ENCODE data around the gene PAFAH1B2. TPM values are rescaled to one million over a fixed set of nuclear protein-coding genes. Genes with fewer than 3 reads are reported as not detected.
A peak's percentile ranks its signal among the peaks of the same experiment; 100 is the strongest.

Gene PAFAH1B2
- total RNA-seq, 3 donors from 2014 or later (not counting 1 experiment from before 2014, with no cell fraction given) = 46.1 to 71.0 (median 58.8) TPM

DNA sequence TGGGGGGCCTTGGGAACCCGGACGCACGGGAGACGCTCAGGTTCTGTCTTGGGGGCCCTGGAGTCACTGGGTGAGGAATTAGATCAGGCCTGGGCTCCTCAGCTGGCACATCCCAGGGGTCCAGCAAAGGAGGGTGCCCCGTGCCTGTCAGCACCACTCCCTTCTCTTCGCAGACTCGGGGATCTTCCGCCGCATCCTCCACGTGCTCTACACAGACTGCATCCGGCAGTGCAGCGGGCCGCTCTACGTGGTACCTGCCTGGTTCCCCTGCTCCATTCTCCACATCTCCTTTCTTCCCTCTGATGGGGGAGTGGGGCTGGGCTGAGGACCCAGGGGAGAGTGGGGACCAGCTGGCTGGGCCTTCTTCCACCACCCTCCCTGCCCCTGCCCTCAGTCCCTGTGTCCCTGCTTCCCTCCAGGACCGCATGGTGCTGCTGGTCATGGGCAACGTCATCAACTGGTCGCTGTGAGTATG lies 48.4 kb downstream of the PAFAH1B2 start:
- no peaks in the 10 kb centered on the region for H3K9me3 Mint-ChIP-seq

GRCh38 chr11:117193130-117194020 lies 49.3 kb downstream of the PAFAH1B2 start:
- ATAC-seq = no peak

More for the DNA sequence above, 48.4 kb downstream of the PAFAH1B2 start:
- H3K27ac Mint-ChIP-seq = no peak overlapping the region
- no peak for DNase-seq
- TF ChIP-seq, protein P1, sequence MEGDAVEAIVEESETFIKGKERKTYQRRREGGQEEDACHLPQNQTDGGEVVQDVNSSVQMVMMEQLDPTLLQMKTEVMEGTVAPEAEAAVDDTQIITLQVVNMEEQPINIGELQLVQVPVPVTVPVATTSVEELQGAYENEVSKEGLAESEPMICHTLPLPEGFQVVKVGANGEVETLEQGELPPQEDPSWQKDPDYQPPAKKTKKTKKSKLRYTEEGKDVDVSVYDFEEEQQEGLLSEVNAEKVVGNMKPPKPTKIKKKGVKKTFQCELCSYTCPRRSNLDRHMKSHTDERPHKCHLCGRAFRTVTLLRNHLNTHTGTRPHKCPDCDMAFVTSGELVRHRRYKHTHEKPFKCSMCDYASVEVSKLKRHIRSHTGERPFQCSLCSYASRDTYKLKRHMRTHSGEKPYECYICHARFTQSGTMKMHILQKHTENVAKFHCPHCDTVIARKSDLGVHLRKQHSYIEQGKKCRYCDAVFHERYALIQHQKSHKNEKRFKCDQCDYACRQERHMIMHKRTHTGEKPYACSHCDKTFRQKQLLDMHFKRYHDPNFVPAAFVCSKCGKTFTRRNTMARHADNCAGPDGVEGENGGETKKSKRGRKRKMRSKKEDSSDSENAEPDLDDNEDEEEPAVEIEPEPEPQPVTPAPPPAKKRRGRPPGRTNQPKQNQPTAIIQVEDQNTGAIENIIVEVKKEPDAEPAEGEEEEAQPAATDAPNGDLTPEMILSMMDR (IDR thresholded peaks at IDR 0.05) = no peak
- H3K27me3 Mint-ChIP-seq (ENCODE audit: low read depth in 2 of 2) = no peaks in the 10 kb centered on the region
- H3K4me3 Mint-ChIP-seq = no peak overlapping the region
- Histone ChIP-seq H3K4me3 (ENCODE audit: low read length) (no peak overlapping the region), H3K27me3 (ENCODE audit: control insufficient read depth, insufficient read depth, low read length) (no peaks in the 10 kb centered on the region), H3K9me3 (ENCODE audit: control insufficient read depth, insufficient read depth, low read length) (no peaks in the 10 kb centered on the region), H3K4me1 (ENCODE audit: control insufficient read depth, insufficient read depth, low read length) (peaks cover 31% of the 10 kb centered on the region), H3K36me3 (ENCODE audit: control insufficient read depth, insufficient read depth, low read length) (peaks cover 31% of the 10 kb centered on the region), H3K27ac (ENCODE audit: low read length) (no peak overlapping the region)
- H3K36me3 Mint-ChIP-seq = no peaks in the 10 kb centered on the region
- H3K4me1 Mint-ChIP-seq = peaks cover 0 to 10% of the 10 kb centered on the region in 2 donors
- ATAC-seq = no peak
- 95% methylated on average over 13 of the region's 17 CpGs for WGBS (ENCODE audit: insufficient coverage)
- intact Hi-C loops (cut with micrococcal nuclease) = no loop called here

DNA sequence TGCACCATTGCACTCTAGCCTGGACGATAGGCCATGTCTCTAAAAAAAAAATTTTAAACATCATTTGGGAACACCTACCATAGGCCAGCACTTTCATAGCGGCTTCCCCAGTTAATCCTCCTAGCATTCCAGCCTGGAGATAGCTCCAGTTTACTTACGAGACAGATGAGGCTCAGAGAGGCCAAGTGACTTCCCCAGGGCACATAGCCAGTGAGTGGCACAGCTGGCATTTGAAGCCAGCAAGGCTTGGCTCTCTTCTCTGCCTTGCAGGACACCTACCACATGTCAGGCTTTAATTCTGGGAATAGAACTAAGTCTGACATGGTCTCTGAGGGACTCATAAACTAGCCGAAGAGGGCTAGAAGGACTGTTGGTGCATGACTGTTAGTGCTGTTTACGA lies 50.2 kb downstream of the PAFAH1B2 start:
- DNase-seq (no peak), ATAC-seq (no peak)
- H3K27me3 ChIP-seq (ENCODE audit: control insufficient read depth, insufficient read depth, low read length) = no peaks in the 10 kb centered on the region
- H3K27me3 Mint-ChIP-seq (ENCODE audit: low read depth in 2 of 2) = no peaks in the 10 kb centered on the region
- no peaks in the 10 kb centered on the region for H3K9me3 ChIP-seq (ENCODE audit: control insufficient read depth, insufficient read depth, low read length)
- no peaks in the 10 kb centered on the region for H3K9me3 Mint-ChIP-seq
- H3K4me1 Mint-ChIP-seq = peaks cover 0 to 10% of the 10 kb centered on the region in 2 donors
- peaks cover 13% of the 10 kb centered on the region for H3K4me1 ChIP-seq (ENCODE audit: control insufficient read depth, insufficient read depth, low read length)
- WGBS (ENCODE audit: insufficient coverage) = 98% methylated on average over 5 of the region's 5 CpGs
- H3K4me3 Mint-ChIP-seq = no peak overlapping the region
- intact Hi-C loops (cut with micrococcal nuclease) = no loop called here
- H3K27ac ChIP-seq (ENCODE audit: low read length) = no peak overlapping the region
- peak overlapping the region in 1 of 2 donors; percentile 40 for H3K27ac Mint-ChIP-seq
- H3K4me3 ChIP-seq (ENCODE audit: low read length) = no peak overlapping the region
- peaks cover 20% of the 10 kb centered on the region for H3K36me3 ChIP-seq (ENCODE audit: control insufficient read depth, insufficient read depth, low read length)
- H3K36me3 Mint-ChIP-seq = no peaks in the 10 kb centered on the region
- TF ChIP-seq, protein P1 (IDR thresholded peaks at IDR 0.05) = no peak

More at GRCh38 chr11:117193130-117194020, 49.3 kb downstream of the PAFAH1B2 start:
- Mint-ChIP-seq H3K4me3 (no peak overlapping the region), H3K9me3 (no peaks in the 10 kb centered on the region), H3K36me3 (no peaks in the 10 kb centered on the region), H3K27me3 (ENCODE audit: low read depth in 2 of 2) (no peaks in the 10 kb centered on the region), H3K27ac (no peak overlapping the region), H3K4me1 (peaks cover 0 to 10% of the 10 kb centered on the region in 2 donors)
- Histone ChIP-seq H3K27me3 (ENCODE audit: control insufficient read depth, insufficient read depth, low read length) (no peaks in the 10 kb centered on the region), H3K27ac (ENCODE audit: low read length) (no peak overlapping the region), H3K4me3 (ENCODE audit: low read length) (no peak overlapping the region), H3K36me3 (ENCODE audit: control insufficient read depth, insufficient read depth, low read length) (peaks cover 27% of the 10 kb centered on the region), H3K9me3 (ENCODE audit: control insufficient read depth, insufficient read depth, low read length) (no peaks in the 10 kb centered on the region), H3K4me1 (ENCODE audit: control insufficient read depth, insufficient read depth, low read length) (peaks cover 22% of the 10 kb centered on the region)
- WGBS (ENCODE audit: insufficient coverage) = 97% methylated on average over 15 of the region's 15 CpGs
- DNase-seq = no peak
- TF ChIP-seq, protein P1 (IDR thresholded peaks at IDR 0.05) = no peak
- intact Hi-C loops (cut with micrococcal nuclease) = no loop called here

Measured in natural killer cell (primary cell).